ENCODE measurements around the gene FXR2. TPM values are rescaled to one million over a fixed set of nuclear protein-coding genes. Genes with fewer than 3 reads are reported as not detected.

FXR2 gene
- total RNA-seq, 1 donor from 2014 or later = 42.7 TPM

DNA sequence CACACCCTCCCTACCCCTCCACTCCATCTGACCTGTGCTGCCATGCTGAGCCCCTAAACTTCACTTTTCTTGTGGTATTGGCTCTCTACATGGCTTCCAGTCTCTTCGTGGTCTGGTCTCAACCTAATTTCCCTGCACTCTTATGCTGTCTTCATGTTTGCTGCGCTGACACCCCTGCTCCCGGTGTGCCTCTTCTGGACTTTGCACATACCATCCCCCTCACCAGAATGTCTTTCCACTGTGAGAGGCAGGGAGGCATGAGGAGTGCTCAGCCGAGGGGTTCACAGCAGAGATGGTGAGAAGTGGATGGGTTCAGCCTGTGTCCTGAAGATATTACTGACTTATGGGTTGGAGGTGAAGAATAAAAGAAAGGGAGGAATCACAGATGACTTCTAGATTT, 63.3 kb downstream of the FXR2 start:
- Histone ChIP-seq H3K4me3 (no peak overlapping the region), H3K9me3 (ENCODE audit: low read depth) (no peaks in the 10 kb centered on the region), H3F3A (ENCODE audit: low read depth) (peaks cover 26% of the 10 kb centered on the region), H2AFZ (replicated peaks) (no peak overlapping the region), H4K20me1 (ENCODE audit: low read depth) (no peaks in the 10 kb centered on the region), H3K9ac (no peak overlapping the region), H3K4me1 (peaks cover 3% of the 10 kb centered on the region), H3K79me2 (ENCODE audit: low read depth) (no peaks in the 10 kb centered on the region), H3K4me2 (no peak overlapping the region), H3K27me3 (peaks cover 22% of the 10 kb centered on the region), H3K36me3 (no peaks in the 10 kb centered on the region), H3K27ac (no peak overlapping the region)
- Mint-ChIP-seq H3K27me3 (ENCODE audit: insufficient read depth, low read depth) (peaks cover 20% of the 10 kb centered on the region), H3K27ac (no peak overlapping the region), H3K4me3 (no peak overlapping the region), H3K4me1 (peaks cover 14% of the 10 kb centered on the region), H3K36me3 (no peaks in the 10 kb centered on the region), H3K9me3 (no peaks in the 10 kb centered on the region)
- no peak for DNase-seq (ENCODE audit: low spot score)
- TF ChIP-seq CTCF (IDR thresholded peaks at IDR 0.05) (no peak), EZH2 (IDR thresholded peaks at IDR 0.05) (no peak), EZH2phosphoT487 (IDR thresholded peaks at IDR 0.05) (no peak)

DNA sequence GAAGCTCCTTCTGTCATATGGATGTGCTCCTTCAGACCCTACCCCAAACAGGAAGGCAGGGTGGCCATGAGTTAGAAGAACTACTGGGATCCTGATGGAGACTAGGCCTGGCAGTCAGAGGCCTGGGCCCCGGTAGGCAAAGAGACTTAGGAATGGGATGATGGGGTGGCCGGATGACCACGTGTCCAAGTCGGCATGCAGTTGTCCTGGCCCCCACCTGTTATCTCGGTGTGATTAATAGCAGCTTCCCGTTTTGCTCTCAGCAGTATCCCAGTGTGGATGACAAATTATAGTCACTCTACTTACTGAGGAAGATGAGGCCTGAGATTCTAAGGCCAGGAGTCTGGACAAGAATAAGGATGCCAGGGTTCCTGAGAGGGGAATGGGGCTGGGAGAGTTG, 64.4 kb downstream of the FXR2 start:
- Histone ChIP-seq H3K4me1 (peaks cover 3% of the 10 kb centered on the region), H3K4me3 (no peak overlapping the region), H3K79me2 (ENCODE audit: low read depth) (no peaks in the 10 kb centered on the region), H3K27me3 (peaks cover 22% of the 10 kb centered on the region), H3K9me3 (ENCODE audit: low read depth) (no peaks in the 10 kb centered on the region), H3F3A (ENCODE audit: low read depth) (peaks cover 21% of the 10 kb centered on the region), H3K4me2 (no peak overlapping the region), H3K36me3 (no peaks in the 10 kb centered on the region), H3K27ac (no peak overlapping the region), H4K20me1 (ENCODE audit: low read depth) (no peaks in the 10 kb centered on the region), H2AFZ (replicated peaks) (no peak overlapping the region), H3K9ac (no peak overlapping the region)
- Mint-ChIP-seq H3K9me3 (no peaks in the 10 kb centered on the region), H3K4me3 (no peak overlapping the region), H3K27ac (no peak overlapping the region), H3K4me1 (peaks cover 12% of the 10 kb centered on the region), H3K27me3 (ENCODE audit: insufficient read depth, low read depth) (peaks cover 19% of the 10 kb centered on the region), H3K36me3 (no peaks in the 10 kb centered on the region)
- TF ChIP-seq CTCF (IDR thresholded peaks at IDR 0.05) (no peak), EZH2 (IDR thresholded peaks at IDR 0.05) (no peak), EZH2phosphoT487 (IDR thresholded peaks at IDR 0.05) (no peak)
- DNase-seq (ENCODE audit: low spot score) = no peak

DNA sequence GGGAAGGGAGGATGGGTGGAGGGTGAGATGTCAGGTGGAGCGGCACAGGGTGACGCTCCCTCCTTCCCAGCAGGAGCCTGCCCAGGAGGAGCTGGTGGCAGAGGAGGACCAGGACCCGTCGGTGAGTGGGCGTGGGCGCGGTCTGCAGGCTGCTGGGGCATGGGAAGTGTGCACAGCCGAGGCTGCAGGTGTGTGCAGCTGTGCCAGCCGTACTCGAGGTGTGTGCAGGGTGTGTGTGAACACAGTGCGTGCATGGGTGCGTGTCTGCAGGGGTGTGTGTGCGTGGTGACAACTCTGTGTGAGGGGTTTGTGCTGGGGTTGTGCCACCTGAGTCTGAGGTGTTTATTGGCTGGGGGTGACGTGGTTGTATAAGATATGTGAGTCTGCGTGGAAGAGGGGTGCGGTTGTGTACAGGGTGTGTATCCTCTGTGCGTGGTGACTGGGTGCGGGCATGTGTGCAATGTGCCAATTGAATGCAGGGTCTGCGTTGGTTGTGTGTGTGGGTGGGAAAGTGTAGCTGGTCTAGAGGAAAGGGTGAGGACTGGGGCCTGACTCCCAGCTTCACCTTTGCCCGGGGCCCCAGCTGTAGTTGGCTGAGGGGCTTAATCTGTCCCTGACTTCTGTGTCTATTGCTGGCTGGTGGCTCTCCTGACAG, 65.2 kb downstream of the FXR2 start:
- DNase-seq (ENCODE audit: low spot score) = no peak
- H3K36me3 Mint-ChIP-seq = no peaks in the 10 kb centered on the region
- peaks cover 9% of the 10 kb centered on the region for H3K4me1 Mint-ChIP-seq
- TF ChIP-seq CTCF (IDR thresholded peaks at IDR 0.05) (no peak), EZH2phosphoT487 (IDR thresholded peaks at IDR 0.05) (no peak), EZH2 (IDR thresholded peaks at IDR 0.05) (no peak)
- Histone ChIP-seq H3K4me2 (peak overlapping the region; percentile 87), H3K36me3 (no peaks in the 10 kb centered on the region), H2AFZ (replicated peaks) (peak overlapping the region; percentile 95), H3K9ac (no peak overlapping the region), H3K27ac (no peak overlapping the region), H3K4me1 (peaks cover 3% of the 10 kb centered on the region), H3K79me2 (ENCODE audit: low read depth) (no peaks in the 10 kb centered on the region), H4K20me1 (ENCODE audit: low read depth) (no peaks in the 10 kb centered on the region), H3F3A (ENCODE audit: low read depth) (peaks cover 20% of the 10 kb centered on the region), H3K4me3 (peak overlapping the region; percentile 65), H3K9me3 (ENCODE audit: low read depth) (no peaks in the 10 kb centered on the region), H3K27me3 (peaks cover 22% of the 10 kb centered on the region)
- no peaks in the 10 kb centered on the region for H3K9me3 Mint-ChIP-seq
- H3K27ac Mint-ChIP-seq = no peak overlapping the region
- H3K27me3 Mint-ChIP-seq (ENCODE audit: insufficient read depth, low read depth) = peaks cover 19% of the 10 kb centered on the region
- peak overlapping the region; percentile 61 for H3K4me3 Mint-ChIP-seq
